ENCODE results near the gene GDPD5. TPM values are rescaled to one million over a fixed set of nuclear protein-coding genes. Genes with fewer than 3 reads are reported as not detected.

GDPD5 gene
- total and polyA plus RNA-seq, 9 of the 15 experiments (the other 6 are each of a cell fraction or from before 2014, with no cell fraction given) = 0.32 to 27.3 (median 8.0) TPM

GRCh38 chr11:75420224-75421034 is 105.3 kb downstream of the GDPD5 start:
- ATAC-seq (peak; percentile 80), DNase-seq (ENCODE audit: extremely low read depth in 1 of 4, low spot score in 3 of 4) (peak; percentile 55 to 76 (median 66)), FAIRE-seq (peak; percentile 86)
- peak overlapping the region; percentile 53 for H3K27ac ChIP-seq (ENCODE audit: extremely low read depth, low read depth, low read length)
- peak overlapping the region; percentile 2 to 87; a peak in 3 of 4 replicates for H3K9ac ChIP-seq (ENCODE audit: insufficient read depth in 1 of 2, low read depth in 2 of 2, low read length in 2 of 2)
- in situ Hi-C loops (cut with MboI) = no loop called here
- H2AFZ ChIP-seq (ENCODE audit: low read depth, low read length) = no peak overlapping the region
- no peaks in the 10 kb centered on the region for H3K9me3 ChIP-seq (replicated peaks; ENCODE audit: control insufficient read depth, insufficient read depth, low read depth, low read length)
- no peak overlapping the region for H3K4me3 ChIP-seq
- peaks cover 26 to 36% of the 10 kb centered on the region in 2 experiments; a peak in 4 of 5 replicates for H3K4me1 ChIP-seq (replicated peaks in 1 of 2; ENCODE audit: control insufficient read depth in 2 of 2, insufficient read depth in 2 of 2, low read length in 2 of 2)
- H3K9me1 ChIP-seq (ENCODE audit: control insufficient read depth, insufficient read depth, low read length) = peaks cover 5% of the 10 kb centered on the region
- 42% methylated on average over 13 of the region's 14 CpGs for WGBS (ENCODE audit: insufficient coverage, low coverage, missing lambda C conversion rate)
- CTCF ChIA-PET (ENCODE audit: low intra/inter-chr PET ratio) = no interaction called here
- intact Hi-C loops (cut with micrococcal nuclease) = no loop called here
- H3K27me3 ChIP-seq (ENCODE audit: control insufficient read depth in 2 of 2, insufficient read depth in 2 of 2, low read length in 2 of 2) = no peaks in the 10 kb centered on the region
- H3K36me3 ChIP-seq (ENCODE audit: control insufficient read depth, insufficient read depth, low read length) = peaks cover 11% of the 10 kb centered on the region; the same call in 2 of the 3 replicates
- 0 out of 2 replicates have a peak, but pooled peaks cover 10% of the 10 kb centered on the region for H4K20me1 ChIP-seq (replicated peaks; ENCODE audit: control insufficient read depth, insufficient read depth, low read length)
- H3K4me2 ChIP-seq (ENCODE audit: insufficient read depth, low read length) = peak overlapping the region; percentile 57
- BruUV-seq (replicated peaks) = no TSS peak
- POLR2A ChIA-PET = interaction anchor here (0.6 to 5.0 kb wide), 11 partner anchors 8 to 114 kb away, joined by 3 to 52 read pairs (median 6); partner anchors contain the start of gene RPS3
- H3K79me2 ChIP-seq (ENCODE audit: control insufficient read depth, insufficient read depth, low read length) = no peaks in the 10 kb centered on the region
- TF ChIP-seq POLR2AphosphoS5 (IDR thresholded peaks at IDR 0.05; ENCODE audit: control insufficient read depth, insufficient read depth, low read depth, low read length) (peak; percentile 57; the same call in 1 of the 2 replicates), CTBP1 (IDR thresholded peaks at IDR 0.05; ENCODE audit: borderline replicate concordance) (peak; percentile 83), ZBTB40 (IDR thresholded peaks at IDR 0.05) (no peak), ZBTB40 (CRISPR knock-in tag; IDR thresholded peaks at IDR 0.05) (no peak), TCF3 (CRISPR knock-in tag; IDR thresholded peaks at IDR 0.05) (peak; percentile 86), ZNF511 (CRISPR knock-in tag; IDR thresholded peaks at IDR 0.05) (peak; percentile 48; the same call in 1 of the 2 replicates), CBFA2T3 (IDR thresholded peaks at IDR 0.05) (peak; percentile 88), HSF4 (CRISPR knock-in tag; IDR thresholded peaks at IDR 0.05; ENCODE audit: borderline replicate concordance) (no peak), ARID1B (IDR thresholded peaks at IDR 0.05) (peak; percentile 64)
- TF ChIP-seq, protein P1, sequence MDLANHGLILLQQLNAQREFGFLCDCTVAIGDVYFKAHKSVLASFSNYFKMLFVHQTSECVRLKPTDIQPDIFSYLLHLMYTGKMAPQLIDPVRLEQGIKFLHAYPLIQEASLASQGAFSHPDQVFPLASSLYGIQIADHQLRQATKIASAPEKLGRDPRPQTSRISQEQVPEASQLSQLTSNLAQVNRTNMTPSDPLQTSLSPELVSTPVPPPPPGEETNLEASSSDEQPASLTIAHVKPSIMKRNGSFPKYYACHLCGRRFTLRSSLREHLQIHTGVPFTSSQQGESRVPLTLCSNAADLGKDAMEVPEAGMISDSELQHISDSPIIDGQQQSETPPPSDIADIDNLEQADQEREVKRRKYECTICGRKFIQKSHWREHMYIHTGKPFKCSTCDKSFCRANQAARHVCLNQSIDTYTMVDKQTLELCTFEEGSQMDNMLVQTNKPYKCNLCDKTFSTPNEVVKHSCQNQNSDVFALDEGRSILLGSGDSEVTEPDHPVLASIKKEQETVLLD (IDR thresholded peaks at IDR 0.05) = 0 out of 2 replicates have a peak, but pooled peaks have one; percentile 39
